Measurements from ENCODE around the gene AFF1. TPM values are rescaled to one million over a fixed set of nuclear protein-coding genes. Genes with fewer than 3 reads are reported as not detected.
A peak's percentile ranks its signal among the peaks of the same experiment; 100 is the strongest.

Gene AFF1
- total RNA-seq, 1 experiment from 2014 or later, result 37.7 TPM

DNA sequence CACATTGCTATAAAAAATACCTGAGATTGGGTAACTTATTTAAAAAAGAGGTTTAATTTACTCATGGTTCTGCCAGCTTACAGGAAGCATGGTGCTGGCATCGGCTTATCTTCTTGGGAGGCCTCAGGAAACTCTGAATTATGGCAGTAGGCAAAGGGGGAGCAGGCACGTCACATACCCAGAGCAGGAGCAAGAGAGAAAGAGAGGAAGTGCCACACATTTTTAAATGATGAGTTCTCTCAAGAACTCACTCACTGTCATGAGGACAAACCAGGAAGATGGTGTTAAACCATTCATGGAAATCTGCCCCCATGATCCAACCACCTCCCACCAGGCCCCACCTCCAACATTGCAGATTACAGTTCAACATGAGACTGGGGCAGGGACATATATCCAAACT lies 10.0 kb upstream of the AFF1 start:
- peaks cover 47% of the 10 kb centered on the region for H3K4me1 Mint-ChIP-seq (ENCODE audit: low read depth, unreplicated experiment)
- H3K9me3 Mint-ChIP-seq (ENCODE audit: low read depth, unreplicated experiment), result no peaks in the 10 kb centered on the region
- BruUV-seq (replicated peaks), result no TSS peak
- TF ChIP-seq, protein P1, sequence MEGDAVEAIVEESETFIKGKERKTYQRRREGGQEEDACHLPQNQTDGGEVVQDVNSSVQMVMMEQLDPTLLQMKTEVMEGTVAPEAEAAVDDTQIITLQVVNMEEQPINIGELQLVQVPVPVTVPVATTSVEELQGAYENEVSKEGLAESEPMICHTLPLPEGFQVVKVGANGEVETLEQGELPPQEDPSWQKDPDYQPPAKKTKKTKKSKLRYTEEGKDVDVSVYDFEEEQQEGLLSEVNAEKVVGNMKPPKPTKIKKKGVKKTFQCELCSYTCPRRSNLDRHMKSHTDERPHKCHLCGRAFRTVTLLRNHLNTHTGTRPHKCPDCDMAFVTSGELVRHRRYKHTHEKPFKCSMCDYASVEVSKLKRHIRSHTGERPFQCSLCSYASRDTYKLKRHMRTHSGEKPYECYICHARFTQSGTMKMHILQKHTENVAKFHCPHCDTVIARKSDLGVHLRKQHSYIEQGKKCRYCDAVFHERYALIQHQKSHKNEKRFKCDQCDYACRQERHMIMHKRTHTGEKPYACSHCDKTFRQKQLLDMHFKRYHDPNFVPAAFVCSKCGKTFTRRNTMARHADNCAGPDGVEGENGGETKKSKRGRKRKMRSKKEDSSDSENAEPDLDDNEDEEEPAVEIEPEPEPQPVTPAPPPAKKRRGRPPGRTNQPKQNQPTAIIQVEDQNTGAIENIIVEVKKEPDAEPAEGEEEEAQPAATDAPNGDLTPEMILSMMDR (IDR thresholded peaks at IDR 0.05; ENCODE audit: unreplicated experiment), result no peak
- no peak overlapping the region for H3K4me3 Mint-ChIP-seq (ENCODE audit: low read depth, unreplicated experiment)
- CTCF ChIA-PET, result no interaction called here
- H3K36me3 Mint-ChIP-seq (ENCODE audit: insufficient read depth, unreplicated experiment), result peaks cover 6% of the 10 kb centered on the region
- H3K27me3 Mint-ChIP-seq (ENCODE audit: unreplicated experiment), result no peaks in the 10 kb centered on the region
- DNase-seq, result no peak
- H3K27ac Mint-ChIP-seq (ENCODE audit: unreplicated experiment), result no peak overlapping the region
- intact Hi-C loops (cut with micrococcal nuclease; ENCODE audit: unreplicated experiment), result no loop called here

DNA sequence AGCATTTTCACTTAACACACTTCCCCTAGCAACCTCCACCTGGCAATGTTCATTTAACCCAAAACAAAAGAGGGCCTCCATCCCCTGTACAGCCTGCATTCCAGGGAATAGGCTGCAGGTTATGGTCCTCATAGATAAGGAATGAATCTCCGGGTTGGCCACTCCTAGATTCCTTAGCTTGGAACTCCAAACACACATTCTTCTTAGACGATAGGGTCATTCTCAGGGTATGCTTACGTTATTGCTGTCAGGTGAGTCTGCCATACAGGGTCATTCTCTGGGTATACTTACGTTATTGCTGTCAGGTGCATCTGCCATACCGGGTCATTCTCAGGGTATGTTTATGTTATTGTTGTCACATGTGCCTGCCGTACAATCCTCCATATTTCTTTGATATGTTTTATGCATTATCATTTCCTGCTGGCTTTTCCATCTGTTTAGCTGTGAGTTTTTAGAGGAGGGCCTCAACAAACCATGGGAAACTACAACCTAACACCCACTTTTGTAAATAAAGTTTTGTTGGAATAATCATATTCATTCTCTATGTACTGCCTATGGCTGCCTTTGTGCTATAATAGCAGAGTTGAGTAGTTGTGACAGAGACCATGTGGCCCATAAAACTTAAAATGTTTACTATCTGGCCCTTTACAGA lies 8.2 kb upstream of the AFF1 start:
- Mint-ChIP-seq H3K4me1 (ENCODE audit: low read depth, unreplicated experiment) (peaks cover 47% of the 10 kb centered on the region), H3K4me3 (ENCODE audit: low read depth, unreplicated experiment) (no peak overlapping the region), H3K36me3 (ENCODE audit: insufficient read depth, unreplicated experiment) (peaks cover 6% of the 10 kb centered on the region), H3K9me3 (ENCODE audit: low read depth, unreplicated experiment) (no peaks in the 10 kb centered on the region), H3K27ac (ENCODE audit: unreplicated experiment) (no peak overlapping the region), H3K27me3 (ENCODE audit: unreplicated experiment) (no peaks in the 10 kb centered on the region)
- CTCF ChIA-PET, result no interaction called here
- TF ChIP-seq, protein P1 (IDR thresholded peaks at IDR 0.05; ENCODE audit: unreplicated experiment), result no peak
- intact Hi-C loops (cut with micrococcal nuclease; ENCODE audit: unreplicated experiment), result no loop called here
- no peak for DNase-seq
- no TSS peak for BruUV-seq (replicated peaks)

DNA sequence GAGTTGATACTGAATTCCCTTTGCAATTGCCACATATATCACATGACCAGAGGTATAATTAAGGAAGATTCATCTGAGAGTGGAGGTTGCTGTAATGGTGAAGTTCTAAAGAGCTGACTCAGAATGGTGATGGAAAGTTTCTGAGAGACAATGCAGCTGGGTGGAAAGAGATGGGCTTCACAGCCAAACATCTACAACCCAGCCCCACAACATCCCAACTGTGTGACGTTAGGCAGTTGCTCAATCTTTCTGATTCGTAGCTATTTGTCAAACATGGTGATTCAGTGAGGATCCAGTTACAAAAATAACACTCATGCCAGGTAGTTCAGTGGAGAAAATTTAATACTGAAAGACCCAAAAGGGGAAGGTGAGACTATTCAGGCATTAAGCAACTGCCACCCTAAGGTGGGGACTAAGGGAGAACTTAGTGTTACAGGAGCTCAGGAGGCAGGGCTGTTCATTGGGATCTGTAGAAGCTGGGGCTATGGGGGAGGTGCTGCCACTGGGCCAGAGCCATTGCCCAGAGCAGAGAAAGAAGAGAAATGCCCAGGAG lies 6.9 kb upstream of the AFF1 start:
- intact Hi-C loops (cut with micrococcal nuclease; ENCODE audit: unreplicated experiment), result no loop called here
- no peaks in the 10 kb centered on the region for H3K9me3 Mint-ChIP-seq (ENCODE audit: low read depth, unreplicated experiment)
- H3K27ac Mint-ChIP-seq (ENCODE audit: unreplicated experiment), result peak overlapping the region; percentile 89
- TF ChIP-seq, protein P1 (IDR thresholded peaks at IDR 0.05; ENCODE audit: unreplicated experiment), result no peak
- H3K4me3 Mint-ChIP-seq (ENCODE audit: low read depth, unreplicated experiment), result peak overlapping the region; percentile 44
- peak; percentile 49 for DNase-seq
- H3K4me1 Mint-ChIP-seq (ENCODE audit: low read depth, unreplicated experiment), result peaks cover 40% of the 10 kb centered on the region
- H3K36me3 Mint-ChIP-seq (ENCODE audit: insufficient read depth, unreplicated experiment), result peaks cover 6% of the 10 kb centered on the region
- CTCF ChIA-PET, result interaction anchor here (0.7 to 1.0 kb wide), 3 partner anchors 49 to 166 kb away, joined by 3 to 4 read pairs (median 3); no protein-coding TSS in a partner anchor
- BruUV-seq (replicated peaks), result no TSS peak
- no peaks in the 10 kb centered on the region for H3K27me3 Mint-ChIP-seq (ENCODE audit: unreplicated experiment)

DNA sequence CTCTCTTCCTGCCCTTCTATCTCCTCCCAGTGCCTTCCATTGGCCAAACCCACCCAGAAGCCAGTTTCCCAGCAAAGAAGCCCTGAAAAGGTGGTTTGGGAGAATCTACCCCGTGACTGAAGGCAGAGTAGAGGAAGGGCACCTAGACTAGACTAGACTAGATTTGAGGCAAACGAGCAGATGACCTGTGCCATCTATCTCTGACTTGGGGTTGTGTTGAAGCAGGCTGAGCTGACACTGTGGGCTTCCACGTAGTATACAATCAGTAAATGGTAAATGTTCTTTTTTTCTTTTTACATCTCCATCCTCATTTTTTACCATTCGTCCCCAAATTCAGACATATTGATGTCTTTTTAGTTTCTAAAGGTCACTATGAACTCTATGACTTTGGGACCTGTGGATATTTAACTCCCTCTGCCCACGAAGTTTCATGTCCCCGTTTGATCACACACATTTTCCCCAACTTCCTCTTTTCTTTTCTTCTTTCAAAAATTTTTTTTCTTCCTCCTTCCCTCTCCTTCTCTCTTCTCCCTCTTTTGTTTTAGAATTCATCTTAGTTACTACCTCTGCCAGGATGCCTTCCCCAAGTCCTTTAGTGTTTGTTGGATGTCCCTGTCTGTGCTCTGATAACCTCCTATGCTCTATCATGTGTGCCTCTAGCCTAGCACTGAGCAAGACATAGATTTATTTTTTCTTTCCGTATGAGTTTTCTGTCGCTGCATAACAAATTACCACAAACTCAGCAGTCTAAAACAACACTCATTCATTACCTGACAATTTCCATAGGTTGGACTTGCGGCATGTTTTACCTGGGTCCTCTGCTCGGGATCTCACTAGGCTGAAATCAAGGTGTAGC lies 6.2 kb upstream of the AFF1 start:
- peak overlapping the region; percentile 89 for H3K27ac Mint-ChIP-seq (ENCODE audit: unreplicated experiment)
- BruUV-seq (replicated peaks), result no TSS peak
- CTCF ChIA-PET, result interaction anchor here (1.0 kb wide), 1 partner anchor 165 kb away, joined by 3 read pairs; no protein-coding TSS in a partner anchor

More for the DNA sequence above, 6.2 kb upstream of the AFF1 start:
- no peak for DNase-seq
- peaks cover 6% of the 10 kb centered on the region for H3K36me3 Mint-ChIP-seq (ENCODE audit: insufficient read depth, unreplicated experiment)
- TF ChIP-seq, protein P1 (IDR thresholded peaks at IDR 0.05; ENCODE audit: unreplicated experiment), result no peak
- intact Hi-C loops (cut with micrococcal nuclease; ENCODE audit: unreplicated experiment), result no loop called here
- H3K4me1 Mint-ChIP-seq (ENCODE audit: low read depth, unreplicated experiment), result peaks cover 41% of the 10 kb centered on the region
- peak overlapping the region; percentile 44 for H3K4me3 Mint-ChIP-seq (ENCODE audit: low read depth, unreplicated experiment)
- H3K27me3 Mint-ChIP-seq (ENCODE audit: unreplicated experiment), result no peaks in the 10 kb centered on the region
- H3K9me3 Mint-ChIP-seq (ENCODE audit: low read depth, unreplicated experiment), result no peaks in the 10 kb centered on the region
